ENCODE results near the gene CDK2AP2.
"Not testable (repeated sequence)": the region's sequence is repeated elsewhere in the genome, so short reads cannot be mapped to it uniquely, and the experiment has no call there.

CDK2AP2 gene

DNA sequence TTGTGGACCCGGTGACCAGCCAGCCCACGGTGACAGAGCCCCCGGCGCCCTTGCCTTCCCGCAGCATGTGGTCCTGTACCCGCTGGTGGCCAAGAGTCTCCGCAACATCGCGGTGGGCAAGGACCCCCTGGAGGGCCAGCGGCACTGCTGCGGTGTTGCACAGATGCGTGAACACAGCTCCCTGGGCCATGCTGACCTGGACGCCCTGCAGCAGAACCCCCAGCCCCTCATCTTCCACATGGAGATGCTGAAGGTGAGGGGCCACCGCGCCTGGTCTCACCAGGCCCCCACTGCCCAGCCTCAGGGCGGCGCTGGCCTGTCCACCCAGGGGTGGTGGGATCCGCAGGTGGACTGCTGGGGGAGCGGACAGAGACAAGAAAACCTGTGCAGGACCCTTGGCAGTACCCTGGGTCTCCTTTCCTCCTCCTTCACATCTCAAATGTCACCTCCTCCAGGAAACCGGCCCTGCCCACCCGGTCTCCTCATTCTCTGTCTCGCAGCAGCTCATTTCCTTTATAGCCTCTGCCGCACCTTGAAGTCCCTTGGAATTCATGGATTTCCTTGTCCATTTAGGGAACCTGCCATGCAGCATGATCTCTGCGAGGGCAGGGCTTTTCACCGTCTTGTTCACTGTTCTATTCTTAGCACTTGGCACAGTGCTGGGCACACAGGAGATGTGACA lies 18.6 kb downstream of the CDK2AP2 start:
- DNase-seq: no peak

DNA sequence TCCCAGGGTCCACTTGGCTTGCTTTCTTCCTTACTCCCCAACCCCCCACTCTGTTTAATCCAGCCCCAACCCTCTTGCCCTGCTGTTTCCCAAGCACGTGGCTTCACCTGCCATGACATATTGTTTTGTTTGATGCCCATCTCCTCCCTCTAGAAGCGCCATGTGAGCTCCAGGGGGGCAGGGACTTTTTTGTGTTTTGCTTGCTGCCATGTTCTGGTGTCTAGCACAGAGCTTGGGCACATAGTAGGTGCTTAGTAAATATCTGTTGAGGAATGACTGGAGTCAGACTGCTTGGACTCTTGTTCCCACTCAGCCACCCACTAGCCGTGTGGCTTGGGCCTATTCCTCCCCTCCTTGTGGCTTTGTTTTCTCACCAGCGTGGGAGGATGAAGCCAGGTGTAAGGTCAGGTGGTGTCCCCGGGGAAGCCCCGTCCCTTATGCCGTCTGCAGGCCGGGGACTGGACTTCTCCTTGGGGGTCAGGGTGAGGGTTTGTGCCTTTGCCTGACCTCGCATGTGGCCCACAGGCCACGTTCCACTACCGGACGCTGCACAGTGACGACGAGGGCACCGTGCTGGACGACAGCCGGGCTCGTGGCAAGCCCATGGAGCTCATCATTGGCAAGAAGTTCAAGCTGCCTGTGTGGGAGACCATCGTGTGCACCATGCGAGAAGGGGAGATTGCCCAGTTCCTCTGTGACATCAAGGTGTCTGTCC lies 21.3 kb downstream of the CDK2AP2 start:
- DNase-seq: no peak

DNA sequence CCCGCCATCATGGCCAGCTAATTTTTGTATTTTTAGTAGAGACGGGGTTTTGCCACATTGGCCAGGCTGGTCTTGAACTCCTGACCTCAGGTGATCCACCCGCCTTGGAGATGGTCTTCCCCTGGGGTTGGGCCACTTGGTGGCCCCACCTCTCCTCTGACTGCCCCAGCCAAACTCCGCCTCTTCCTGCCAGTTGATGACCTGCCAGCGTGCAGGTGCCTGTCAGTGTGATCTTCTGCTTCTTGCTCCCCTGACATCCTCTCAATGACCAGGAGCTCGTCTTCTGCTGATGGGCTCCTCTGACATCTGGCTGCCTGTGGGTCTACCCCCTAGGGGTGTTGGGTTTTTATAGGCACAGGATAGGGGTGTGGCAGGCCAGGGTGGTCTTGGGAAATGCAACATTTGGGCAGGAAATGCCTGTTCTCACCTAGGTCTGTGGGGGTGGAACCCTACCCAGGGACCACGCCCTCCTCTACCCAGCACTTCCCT lies 22.0 kb downstream of the CDK2AP2 start:
- not testable (repeated sequence) for DNase-seq

DNA sequence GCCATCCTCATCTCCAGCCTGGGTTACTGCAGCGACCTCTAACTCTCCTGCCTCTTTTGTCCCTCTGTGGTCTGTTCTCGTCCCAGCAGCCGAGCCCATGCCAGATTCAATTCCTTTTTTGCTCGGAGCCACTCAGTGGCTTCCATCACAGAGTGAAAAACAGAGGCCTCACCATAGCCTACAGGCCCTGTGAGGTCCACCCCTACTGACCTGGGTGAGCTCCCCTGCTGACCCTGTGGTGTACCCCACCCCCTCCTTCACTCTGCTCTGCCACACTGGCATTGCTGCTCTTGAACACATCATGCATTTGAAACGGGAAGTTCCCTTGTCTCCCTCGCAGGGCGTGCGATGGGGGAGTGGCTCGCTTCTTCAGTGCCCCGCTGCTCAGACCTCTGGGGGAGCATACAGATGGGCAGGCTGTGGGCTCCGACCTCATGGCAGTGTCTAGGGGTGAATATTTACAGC lies 23.1 kb downstream of the CDK2AP2 start:
- no peak for DNase-seq

DNA sequence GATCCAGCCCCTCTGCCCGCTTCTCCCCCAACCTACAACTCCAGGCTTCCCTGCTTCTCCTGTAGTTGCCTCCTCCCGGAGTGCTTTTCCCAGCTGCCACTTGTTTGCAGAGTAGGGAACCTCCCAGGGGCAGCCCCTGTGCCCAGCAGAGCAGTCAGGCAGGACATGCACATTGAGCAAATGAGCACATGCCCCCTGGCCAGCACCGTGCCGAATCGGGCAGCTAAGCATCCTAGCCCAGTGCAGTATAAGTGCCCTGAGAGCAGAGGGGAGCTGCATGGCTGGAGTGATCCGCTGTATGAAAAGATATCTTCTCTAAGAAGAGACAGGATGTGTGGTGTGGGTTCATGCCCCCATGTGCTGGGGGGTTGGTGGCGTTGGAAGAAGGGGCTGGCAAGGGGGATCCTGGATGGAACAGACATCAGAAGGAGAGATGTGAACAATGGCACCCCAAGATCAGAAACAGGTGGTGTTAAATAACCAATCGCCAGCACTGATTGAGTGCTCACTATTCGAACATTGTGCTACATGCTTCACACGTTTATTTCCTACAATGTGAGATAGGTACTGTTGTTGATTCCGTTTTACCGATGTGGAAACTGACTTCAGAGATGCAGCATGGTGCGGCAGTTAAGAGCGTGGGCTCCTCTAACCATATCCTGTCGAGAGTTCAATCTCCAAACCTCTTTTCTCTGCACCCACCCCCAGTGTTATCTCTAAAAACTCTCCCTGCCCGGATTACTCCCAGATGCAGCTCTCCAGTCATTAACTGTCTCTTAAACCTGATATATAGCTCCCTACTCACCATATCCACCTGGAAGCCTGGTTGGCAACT lies 23.9 kb downstream of the CDK2AP2 start:
- no peak for DNase-seq

DNA sequence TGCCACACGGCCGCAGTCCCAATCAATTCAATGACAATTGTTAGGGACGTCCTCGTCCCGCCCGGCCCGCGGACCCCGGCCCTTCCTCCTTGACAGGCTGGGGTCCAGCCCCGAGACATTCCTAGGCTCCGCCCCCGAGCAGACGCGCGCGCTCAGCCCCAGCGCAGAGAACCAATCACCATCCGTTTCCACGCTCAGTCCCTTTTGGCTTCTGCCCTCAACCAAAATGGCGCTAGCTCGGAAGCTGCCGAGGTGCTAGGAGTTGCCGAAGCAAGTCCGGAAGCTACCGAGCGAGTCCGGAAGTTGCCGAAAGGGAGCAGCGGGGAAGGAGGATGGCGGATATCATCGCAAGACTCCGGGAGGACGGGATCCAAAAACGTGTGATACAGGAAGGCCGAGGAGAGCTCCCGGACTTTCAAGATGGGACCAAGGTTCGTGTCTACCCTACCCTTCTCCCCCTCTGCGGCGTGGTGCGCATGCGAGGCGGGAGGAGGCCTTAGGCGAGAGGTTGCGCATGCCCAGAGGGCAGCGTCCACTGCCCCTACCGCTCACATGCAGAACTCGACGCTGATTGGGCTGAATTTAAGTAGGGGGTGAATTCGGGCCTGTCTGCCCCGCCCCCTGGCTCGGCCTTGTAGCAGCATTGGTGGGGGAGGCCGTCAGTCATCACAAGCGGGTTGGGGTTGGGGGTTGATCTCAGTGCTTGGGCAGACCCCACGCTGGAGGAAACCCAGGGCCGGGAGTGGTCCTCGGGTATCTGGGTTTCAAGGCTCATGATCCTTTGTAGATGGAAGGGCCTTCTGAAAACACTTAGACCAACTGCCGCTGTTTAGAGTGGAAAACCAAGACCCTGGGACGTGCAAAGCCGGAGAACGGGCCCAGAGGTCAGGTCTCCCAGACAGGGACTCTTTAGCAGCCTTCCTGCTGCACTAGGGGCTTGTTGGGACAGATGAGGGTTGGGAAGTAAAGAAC lies 24.8 kb downstream of the CDK2AP2 start, which contains the start of gene AIP:
Gene AIP, plus strand, starts transcription at position 200 of the 972 bp plus-strand sequence. Its CDS starts 133 bp downstream, at position 333.
- DNase-seq: peak; percentile 98

DNA sequence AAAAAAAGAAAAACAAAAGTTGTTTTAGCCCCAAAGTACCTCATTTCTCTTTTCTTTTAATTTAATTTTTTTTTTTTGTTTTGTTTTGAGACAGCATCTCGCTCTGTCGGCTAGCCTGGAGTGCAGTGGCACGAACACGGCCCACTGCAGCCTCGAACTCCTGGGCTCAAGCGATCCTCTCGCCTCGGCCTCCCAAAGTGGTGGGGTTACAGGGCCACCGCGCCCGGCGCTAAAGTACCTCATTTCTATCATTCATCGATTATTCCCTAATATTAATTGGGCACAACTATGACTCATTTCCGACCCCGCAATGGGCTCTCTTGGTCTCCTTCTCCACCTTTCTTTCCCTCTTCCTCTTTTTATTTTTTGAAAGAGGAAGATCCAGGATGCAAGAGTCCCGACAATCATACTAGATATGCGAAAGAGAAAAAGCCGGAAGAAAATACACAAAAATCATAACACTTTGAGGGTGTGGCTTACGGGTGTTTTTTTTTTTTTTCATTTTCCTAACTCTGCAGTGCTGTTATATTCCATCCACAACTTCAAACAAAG lies 25.6 kb downstream of the CDK2AP2 start:
- DNase-seq: no peak

DNA sequence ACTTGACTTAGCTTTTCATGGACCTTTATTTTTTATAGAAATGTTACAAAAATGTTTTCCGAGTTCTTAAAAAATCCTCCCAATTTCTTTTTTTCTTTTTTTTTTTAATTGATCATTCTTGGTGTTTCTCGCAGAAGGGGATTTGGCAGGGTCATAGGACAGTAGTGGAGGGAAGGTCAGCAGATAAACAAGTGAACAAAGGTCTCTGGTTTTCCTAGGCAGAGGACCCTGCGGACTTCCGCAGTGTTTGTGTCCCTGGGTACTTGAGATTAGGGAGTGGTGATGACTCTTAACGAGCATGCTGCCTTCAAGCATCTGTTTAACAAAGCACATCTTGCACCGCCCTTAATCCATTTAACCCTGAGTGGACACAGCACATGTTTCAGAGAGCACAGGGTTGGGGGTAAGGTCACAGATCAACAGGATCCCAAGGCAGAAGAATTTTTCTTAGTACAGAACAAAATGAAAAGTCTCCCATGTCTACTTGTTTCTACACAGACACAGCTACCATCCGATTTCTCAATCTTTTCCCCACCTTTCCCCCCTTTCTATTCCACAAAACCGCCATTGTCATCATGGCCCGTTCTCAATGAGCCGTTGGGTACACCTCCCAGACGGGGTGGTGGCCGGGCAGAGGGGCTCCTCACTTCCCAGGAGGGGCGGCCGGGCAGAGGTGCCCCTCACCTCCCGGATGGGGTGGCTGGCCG lies 30.5 kb downstream of the CDK2AP2 start:
- DNase-seq: not testable (repeated sequence)

DNA sequence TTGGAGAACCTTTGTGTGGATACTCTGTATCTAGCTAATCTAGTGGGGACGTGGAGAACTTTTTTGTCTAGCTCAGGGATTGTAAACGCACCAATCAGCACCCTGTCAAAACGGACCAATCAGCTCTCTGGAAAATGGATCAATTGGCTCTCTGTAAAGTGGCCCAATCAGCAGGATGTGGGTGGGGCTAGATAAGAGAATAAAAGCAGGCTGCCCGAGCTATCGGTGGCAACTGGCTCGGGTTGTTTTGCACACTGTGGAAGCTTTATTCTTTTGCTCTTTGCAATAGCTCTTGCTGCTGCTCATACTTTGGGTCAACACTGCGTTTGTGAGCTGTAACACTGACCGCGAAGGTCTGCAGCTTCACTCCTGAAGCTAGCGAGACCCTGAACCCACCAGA lies 31.3 kb downstream of the CDK2AP2 start:
- not testable (repeated sequence) for DNase-seq

DNA sequence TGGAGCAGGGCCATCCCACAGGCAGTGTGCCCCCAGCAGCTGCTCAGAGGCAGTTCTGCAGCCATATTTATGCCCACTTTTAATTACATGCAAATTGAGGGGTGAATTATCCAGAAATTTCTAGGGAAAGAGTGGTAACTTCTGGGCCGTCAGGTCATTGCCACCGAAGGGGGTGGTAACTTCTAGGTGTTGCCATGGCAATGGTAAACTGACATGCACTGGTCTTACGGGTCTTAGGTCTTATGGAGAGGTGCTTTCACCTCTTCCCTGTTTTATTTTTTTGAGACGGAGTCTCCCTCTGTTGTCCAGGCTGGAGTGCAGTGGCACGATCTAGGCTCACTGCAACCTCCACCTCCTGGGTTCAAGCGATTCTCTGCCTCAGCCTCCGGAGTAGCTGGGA lies 35.1 kb downstream of the CDK2AP2 start:
- DNase-seq: no peak

DNA sequence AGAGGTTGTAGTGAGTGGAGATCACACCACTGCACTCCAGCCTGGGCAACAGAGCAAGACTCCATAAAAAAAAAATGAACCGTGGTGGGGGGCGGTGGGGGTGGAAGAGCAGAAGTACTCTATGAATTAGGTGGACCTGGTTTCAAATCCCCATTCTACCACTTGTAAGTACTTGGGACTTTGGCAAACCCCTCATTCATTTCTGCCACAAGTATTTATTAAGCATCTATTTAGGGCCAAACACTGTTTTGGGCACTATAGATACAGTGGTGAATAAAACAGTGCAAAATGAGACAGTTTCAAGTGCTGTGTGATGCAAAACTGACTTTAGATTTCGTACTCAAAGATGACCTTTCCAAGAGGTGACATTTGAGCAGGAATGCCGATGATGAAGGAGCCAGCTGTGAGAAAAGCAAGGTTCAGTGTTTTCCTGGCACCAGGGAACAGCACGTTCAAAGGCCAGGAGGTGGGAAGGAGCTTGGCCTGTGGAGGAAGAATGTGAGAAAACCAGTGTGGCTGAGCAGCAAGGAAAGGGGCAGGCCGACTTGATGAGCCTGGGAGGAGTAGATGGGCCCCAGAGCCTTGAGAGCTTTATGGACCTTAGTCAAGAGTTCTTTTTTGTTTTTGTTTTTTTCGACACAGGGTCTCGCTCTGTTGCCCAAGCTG lies 37.5 kb downstream of the CDK2AP2 start:
- DNase-seq: no peak

DNA sequence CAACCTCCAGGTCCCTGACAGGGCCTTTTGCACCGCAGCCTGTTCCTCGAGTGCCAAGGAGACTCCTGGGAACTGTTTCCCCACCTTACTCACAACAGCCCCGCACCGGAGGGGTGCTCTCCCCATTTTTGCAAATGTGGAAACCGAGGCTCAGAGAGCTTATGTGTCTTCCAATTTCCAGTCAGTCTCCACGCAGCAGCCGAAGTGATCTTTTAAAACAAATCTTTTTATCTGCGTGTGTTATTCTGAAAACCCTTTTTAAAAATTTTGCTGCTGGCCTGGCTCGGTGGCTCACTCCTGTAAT lies 38.5 kb downstream of the CDK2AP2 start:
- DNase-seq: no peak

DNA sequence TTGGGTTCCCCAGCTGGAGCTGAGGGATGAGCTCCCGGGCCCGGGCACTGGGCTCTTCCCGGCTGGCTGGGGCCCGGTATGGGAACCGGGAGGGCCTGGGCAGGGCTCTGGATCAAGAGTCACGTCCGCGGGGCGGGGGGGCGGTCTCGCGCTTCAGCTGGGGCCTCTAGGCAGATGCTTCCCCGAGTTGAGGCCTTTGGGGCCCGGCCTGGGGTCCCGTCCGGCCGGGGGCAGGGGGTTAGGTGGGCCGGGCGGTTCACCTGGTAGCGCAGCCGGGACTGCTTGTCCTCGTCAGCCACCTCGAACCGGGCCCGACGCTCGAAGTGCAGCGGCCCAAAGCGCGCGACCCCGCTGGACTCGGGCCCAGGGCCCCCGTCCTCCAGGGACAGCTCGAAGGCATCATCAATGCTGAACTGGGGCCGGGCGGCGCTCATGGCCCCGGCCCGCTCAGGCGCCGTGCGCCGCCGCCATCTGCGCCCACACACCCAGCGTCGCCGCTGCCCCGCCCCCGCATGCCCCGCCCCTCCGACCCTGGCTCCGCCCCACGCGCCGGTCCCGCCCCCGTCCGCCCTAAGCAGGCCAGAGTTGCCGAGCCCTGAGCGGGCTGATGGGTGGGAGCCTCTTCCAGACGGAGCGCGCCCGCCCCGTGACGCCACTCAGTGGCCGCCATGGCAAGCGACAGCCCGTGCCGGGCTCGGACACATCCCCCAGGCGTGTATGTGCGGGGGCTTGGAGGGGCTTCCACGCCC lies 39.0 kb downstream of the CDK2AP2 start, which contains the start of gene TMEM134:
Gene TMEM134, minus strand, starts transcription at position 493 of the 749 bp plus-strand sequence. Its CDS starts 59 bp downstream, at position 434.
- peak; percentile 79 for DNase-seq

DNA sequence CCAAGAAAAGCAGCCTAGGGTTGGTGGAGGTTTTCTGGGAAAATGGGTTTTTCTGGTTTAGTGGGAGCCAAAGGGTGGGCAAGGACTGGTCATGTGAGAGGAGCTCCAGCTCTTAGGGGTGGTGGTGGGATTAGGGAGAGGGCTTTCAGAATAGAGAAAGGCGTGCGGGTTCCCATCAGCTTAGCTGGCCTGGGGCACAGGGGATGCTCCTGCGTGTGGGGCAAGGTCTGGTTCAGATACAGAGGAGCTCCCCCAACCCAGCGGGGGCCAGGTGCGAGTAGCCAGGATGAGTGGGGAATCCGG lies 39.6 kb downstream of the CDK2AP2 start:
- no peak for DNase-seq

DNA sequence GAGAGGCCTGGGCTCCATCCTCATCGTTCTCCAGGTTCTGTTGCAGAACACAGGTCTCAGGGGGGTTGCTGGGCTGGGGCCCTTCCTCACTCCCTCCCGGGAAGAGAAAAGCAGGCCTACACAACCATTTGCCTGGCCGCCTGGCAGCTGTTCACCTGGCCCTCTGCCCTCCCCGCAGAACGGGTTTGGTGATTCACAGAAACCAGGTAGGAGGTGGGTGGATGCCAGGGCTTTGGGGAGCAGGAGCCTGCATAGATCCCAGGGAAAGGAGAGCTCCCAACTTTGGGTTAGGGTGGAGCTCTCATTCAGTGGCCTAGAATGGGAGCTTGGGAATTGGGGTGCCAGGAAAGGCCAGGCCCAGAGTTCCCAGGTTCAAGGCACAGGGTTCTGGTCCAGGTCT lies 39.9 kb downstream of the CDK2AP2 start:
- peak; percentile 37 for DNase-seq

DNA sequence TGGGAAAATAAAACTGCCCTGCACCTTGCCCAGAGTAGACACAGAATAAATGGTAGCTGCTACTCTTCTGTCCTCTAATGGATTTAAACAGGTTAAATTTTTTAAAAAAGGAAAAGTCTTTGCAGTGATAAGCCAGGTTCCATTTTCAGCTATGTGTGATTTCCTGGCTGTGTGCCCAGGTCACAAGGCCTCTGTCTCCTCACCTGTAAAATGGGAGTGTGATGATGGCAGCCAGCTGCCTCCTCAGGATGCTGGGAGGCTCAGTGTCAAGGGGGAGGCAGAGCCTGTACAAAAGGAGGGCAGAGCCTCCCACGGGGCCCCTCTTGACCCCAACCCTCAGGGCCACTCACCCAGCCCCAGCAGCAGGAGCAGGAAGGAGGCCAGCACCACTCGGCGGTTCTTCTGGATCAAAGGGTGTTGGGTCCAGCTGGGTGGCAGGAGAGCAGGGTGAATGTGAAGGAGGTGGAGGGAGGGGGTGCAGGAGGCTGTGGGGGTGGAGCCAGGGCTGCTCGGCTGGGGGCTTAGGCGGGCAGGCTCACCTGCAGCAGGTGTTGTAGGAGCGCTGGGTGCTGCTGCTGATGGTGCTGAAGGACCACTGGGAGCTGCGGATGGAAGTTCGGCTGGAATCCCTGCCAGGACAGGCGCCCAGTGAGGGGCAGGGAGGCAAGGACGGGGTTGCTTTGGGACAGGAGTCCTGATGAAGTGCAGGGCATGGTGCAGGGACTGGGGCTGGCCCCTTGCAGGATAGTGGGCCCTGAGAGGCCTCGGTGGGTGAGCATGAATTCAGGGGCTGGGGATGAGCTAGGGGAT lies 40.8 kb downstream of the CDK2AP2 start:
- DNase-seq: no peak

DNA sequence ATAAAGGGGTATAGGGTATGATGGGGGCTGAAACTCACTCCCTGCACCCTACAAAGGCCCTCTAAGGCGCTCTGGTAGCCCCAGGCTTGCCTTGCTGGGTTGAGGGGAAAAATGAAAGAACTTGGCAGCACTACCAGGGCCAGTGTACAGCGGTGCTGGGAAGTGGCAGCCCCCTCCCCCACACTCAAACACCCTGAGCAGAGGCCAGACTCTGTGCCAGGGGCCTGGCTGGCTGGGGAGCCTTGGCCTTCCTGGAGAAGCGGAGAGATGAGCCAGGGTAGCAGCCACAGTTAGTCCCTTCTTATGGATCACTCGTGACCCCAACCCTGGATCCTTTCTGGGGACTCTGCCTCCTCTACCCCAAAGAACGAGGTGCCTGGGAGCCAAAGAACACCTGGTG lies 41.6 kb downstream of the CDK2AP2 start:
- no peak for DNase-seq

DNA sequence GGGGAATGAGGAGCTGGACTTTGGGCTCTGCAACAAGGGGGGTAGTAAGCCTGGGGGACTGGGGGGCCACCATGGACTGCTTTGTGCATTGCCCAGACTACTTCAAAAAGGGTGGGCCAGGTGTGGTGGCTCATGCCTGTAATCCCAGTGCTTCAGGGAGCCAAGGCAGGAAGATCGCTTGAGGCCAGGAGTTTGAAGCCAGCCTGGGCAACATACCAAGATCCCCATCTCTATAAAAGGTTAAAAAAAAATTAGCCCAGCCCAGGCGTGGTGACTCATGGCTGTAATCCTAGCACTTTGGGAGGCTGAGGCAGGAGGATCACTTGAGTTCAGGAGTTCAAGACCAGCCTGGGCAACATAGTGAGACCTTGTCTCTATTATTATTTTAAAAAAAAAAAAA lies 42.4 kb downstream of the CDK2AP2 start:
- not testable (repeated sequence) for DNase-seq

DNA sequence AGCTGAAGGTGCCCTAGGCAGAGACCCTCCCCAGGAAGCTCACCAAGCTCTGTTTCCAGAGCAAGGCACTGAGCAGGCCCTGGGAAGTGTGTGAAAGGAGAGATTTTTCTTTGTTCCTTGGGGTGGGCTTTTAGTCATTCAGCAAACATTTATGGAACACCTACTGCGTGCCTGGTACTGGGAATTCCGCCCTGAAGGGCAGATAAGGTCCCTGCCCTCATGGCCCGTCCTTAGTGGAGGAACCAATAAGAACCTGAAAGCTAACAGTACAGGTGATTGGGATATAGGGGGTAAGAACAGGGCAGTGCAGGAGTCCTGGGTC lies 42.8 kb downstream of the CDK2AP2 start:
- no peak for DNase-seq

Data from DMS79 treated with DMSO at 0.1 percent for 48 hours (cell line).